HepG2 (cell line): ENCODE results near the gene KRTCAP3. TPM values are rescaled to one million over a fixed set of nuclear protein-coding genes. Genes with fewer than 3 reads are reported as not detected.

Source experiments
- ETV5 ChIP-seq: IDR thresholded peaks from 2 replicates; pipeline ENCODE4 v1.6.1; 2018; ENCODE audit warnings: missing biosample characterization, missing genetic modification reagents, inconsistent platforms, borderline replicate concordance
- GTF2F1 ChIP-seq: fragments of 150-350 bp; IDR thresholded peaks from 2 replicates; pipeline ENCODE4 v1.6.1; 2014; ENCODE audit warnings: low read length
- HMGXB3 ChIP-seq: sonication (generic); formaldehyde crosslinking; IDR thresholded peaks from 2 replicates; pipeline ENCODE4 v1.4.0; 2020; ENCODE audit warnings: missing genetic modification reagents, borderline replicate concordance
- HOXD1 ChIP-seq: sonication (generic); formaldehyde crosslinking; IDR thresholded peaks from 2 replicates; pipeline ENCODE4 v1.5.0; 2020; ENCODE audit warnings: missing genetic modification reagents
- NFE2 ChIP-seq: sonication (generic); formaldehyde crosslinking; IDR thresholded peaks from 2 replicates; pipeline ENCODE4 v1.4.0; 2020; ENCODE audit warnings: missing genetic modification reagents
- PLRG1 ChIP-seq: fragments of 450-650 bp; conservative IDR thresholded peaks from 2 replicates; pipeline ENCODE4 v1.6.1; 2016
- REST ChIP-seq, 2 experiments: IDR thresholded peaks; 2 replicates each; pipeline ENCODE4 v1.6.1; 2011 to 2012; ENCODE audit warnings: low read length in 2 of 2, borderline replicate concordance in 1 of 2, low read depth in 1 of 2, mild to moderate bottlenecking in 1 of 2, moderate library complexity in 1 of 2
- SIN3B ChIP-seq: fragments of 150-350 bp; IDR thresholded peaks from 2 replicates; pipeline ENCODE4 v1.6.1; 2014; ENCODE audit warnings: low read length
- SOX5 ChIP-seq: IDR thresholded peaks from 2 replicates; pipeline ENCODE4 v1.6.1; 2016; ENCODE audit warnings: borderline replicate concordance
- SRSF4 ChIP-seq: fragments of 200-400 bp; formaldehyde crosslinking; IDR thresholded peaks from one replicate; pipeline ENCODE4 v1.6.1; 2018; ENCODE audit warnings: mild to moderate bottlenecking, low read depth, low read length, moderate library complexity; ENCODE audit not compliant: poor library complexity, severe bottlenecking
- THRA ChIP-seq: sonication (generic); formaldehyde crosslinking; IDR thresholded peaks from 2 replicates; pipeline ENCODE4 v1.4.0; 2020; ENCODE audit warnings: missing genetic modification reagents, borderline replicate concordance
- ZBTB1 ChIP-seq: sonication (generic); formaldehyde crosslinking; IDR thresholded peaks from 2 replicates; pipeline ENCODE4 v1.4.0; 2020; ENCODE audit warnings: missing genetic modification reagents, borderline replicate concordance
- ZNF337 ChIP-seq: sonication (generic); formaldehyde crosslinking; IDR thresholded peaks from 2 replicates; pipeline ENCODE4 v1.5.1; 2020; ENCODE audit warnings: missing genetic modification reagents, low read depth, mild to moderate bottlenecking, borderline replicate concordance
- ZNF543 ChIP-seq: sonication (generic); formaldehyde crosslinking; IDR thresholded peaks from 2 replicates; pipeline ENCODE4 v1.4.0; 2020; ENCODE audit warnings: mild to moderate bottlenecking, missing genetic modification reagents
- polyA plus RNA-seq, 8 experiments: library from polyadenylated mRNA; depleted of rRNA in 3 of 8; stranded (reverse) in 7 of 8; unstranded in 1 of 8; fragments of >200 nt; fragmentation: Illumina TruSeq in 4 of 8; extraction: Trizol in 4 of 8; gene quantifications; 2 replicates each; pipeline versions ENCODE4 v1.2.1 to v1.2.3, GENCODE V29; 2011 to 2016; ENCODE audit warnings: low read depth in 4 of 8, missing spikeins in 1 of 8, mixed read lengths in 1 of 8; ENCODE audit not compliant: insufficient read depth in 1 of 8
- total RNA-seq, 5 experiments: library from RNA; depleted of rRNA; stranded (reverse); fragments of >200 nt; fragmentation: Illumina TruSeq; extraction: Trizol; gene quantifications; 2 replicates each; pipeline ENCODE4 v1.2.3, GENCODE V29; 2016; ENCODE audit warnings: low read depth in 1 of 5
- TF ChIP-seq, protein P1 (sequence below): sonication (generic); formaldehyde crosslinking; IDR thresholded peaks from 2 replicates; pipeline ENCODE4 v1.8.0; 2022; ENCODE audit warnings: mild to moderate bottlenecking, missing genetic modification reagents

Gene KRTCAP3
- total and polyA plus RNA-seq, 2 of the 13 experiments (the other 11 are each of a cell fraction or from before 2014, with no cell fraction given) = 2.1 to 4.5 TPM

DNA sequence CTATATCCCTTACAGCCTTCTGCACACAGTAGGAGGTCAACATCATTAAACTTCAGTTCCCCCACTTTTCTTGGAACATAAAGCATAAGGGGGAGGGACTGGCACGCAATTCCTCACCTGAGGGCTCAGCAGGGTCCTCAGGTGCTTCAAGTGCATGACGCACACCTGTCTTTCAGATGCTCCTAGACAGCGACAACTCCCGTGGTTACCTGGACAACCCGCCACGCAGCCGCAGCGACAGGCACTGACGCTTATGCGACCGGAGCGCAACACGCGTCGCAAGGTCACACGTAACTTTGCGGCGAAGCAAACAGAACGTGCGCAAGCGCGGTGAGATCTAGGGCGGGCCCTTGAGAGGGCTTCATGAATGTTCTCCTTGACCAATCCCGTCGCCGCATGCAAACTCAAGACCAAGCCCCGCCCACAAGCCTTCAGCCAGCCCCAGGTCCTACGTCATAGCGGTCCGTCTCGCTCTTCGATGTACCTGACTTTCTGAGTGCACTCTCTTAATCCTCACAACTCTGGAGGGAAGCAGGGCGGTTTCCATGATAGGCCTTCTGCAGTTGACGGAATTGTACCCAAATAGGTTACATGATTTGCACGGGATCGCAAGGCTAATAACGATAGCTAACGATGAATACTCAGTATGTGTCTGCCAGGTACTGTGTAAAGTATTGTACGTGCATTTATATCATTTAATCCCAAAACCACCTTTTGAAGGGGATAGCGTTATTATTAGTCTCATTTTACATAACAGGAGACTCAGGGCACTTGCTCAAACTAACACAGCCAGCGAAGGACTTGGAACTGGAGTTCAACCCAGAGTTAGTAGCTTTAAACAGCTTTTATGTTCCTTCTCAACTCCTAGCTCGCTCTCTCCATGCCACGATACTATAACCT lies 47.6 kb downstream of the KRTCAP3 start, which contains the start of gene IFT172 (continued):
- TF ChIP-seq HMGXB3 (CRISPR knock-in tag) (peak; percentile 76), REST (IDR thresholded peaks at IDR 0.05; ENCODE audit: borderline replicate concordance in 1 of 2, low read depth in 1 of 2, low read length in 2 of 2) (no peak; a peak in 1 of 4 replicates), ETV5 (CRISPR knock-in tag) (peak; percentile 35; the same call in 1 of the 2 replicates), ZNF337 (CRISPR knock-in tag) (no peak), GTF2F1 (no peak), SIN3B (peak; percentile 70), SOX5 (CRISPR knock-in tag) (peak; percentile 62), SRSF4 (no peak), ZNF543 (CRISPR knock-in tag) (no peak), ZBTB1 (no peak), HOXD1 (no peak), NFE2 (CRISPR knock-in tag) (no peak), THRA (CRISPR knock-in tag) (peak; percentile 20; the same call in 1 of the 2 replicates), PLRG1 (no peak)
- TF ChIP-seq, protein P1, sequence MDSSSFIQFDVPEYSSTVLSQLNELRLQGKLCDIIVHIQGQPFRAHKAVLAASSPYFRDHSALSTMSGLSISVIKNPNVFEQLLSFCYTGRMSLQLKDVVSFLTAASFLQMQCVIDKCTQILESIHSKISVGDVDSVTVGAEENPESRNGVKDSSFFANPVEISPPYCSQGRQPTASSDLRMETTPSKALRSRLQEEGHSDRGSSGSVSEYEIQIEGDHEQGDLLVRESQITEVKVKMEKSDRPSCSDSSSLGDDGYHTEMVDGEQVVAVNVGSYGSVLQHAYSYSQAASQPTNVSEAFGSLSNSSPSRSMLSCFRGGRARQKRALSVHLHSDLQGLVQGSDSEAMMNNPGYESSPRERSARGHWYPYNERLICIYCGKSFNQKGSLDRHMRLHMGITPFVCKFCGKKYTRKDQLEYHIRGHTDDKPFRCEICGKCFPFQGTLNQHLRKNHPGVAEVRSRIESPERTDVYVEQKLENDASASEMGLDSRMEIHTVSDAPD (CRISPR knock-in tag) = peak; percentile 71; the same call in 1 of the 2 replicates
